VCaP (cell line): ENCODE results near the gene KRT6A.
"Not testable (repeated sequence)": the region's sequence is repeated elsewhere in the genome, so short reads cannot be mapped to it uniquely, and the experiment has no call there.

Experiments
- H3K27ac ChIP-seq: fragments of 450-650 bp; 2 replicates; pipeline ENCODE4 v1.5.1; 2017
- TF ChIP-seq, protein P1 (sequence below): fragments of 450-650 bp; conservative IDR thresholded peaks from 2 replicates; pipeline ENCODE4 v1.5.1; 2017; ENCODE audit warnings: mild to moderate bottlenecking, moderate library complexity

Gene KRT6A

GRCh38 chr12:52513736-52514135 is 20.7 kb upstream of the KRT6A start:
- TF ChIP-seq, protein P1, sequence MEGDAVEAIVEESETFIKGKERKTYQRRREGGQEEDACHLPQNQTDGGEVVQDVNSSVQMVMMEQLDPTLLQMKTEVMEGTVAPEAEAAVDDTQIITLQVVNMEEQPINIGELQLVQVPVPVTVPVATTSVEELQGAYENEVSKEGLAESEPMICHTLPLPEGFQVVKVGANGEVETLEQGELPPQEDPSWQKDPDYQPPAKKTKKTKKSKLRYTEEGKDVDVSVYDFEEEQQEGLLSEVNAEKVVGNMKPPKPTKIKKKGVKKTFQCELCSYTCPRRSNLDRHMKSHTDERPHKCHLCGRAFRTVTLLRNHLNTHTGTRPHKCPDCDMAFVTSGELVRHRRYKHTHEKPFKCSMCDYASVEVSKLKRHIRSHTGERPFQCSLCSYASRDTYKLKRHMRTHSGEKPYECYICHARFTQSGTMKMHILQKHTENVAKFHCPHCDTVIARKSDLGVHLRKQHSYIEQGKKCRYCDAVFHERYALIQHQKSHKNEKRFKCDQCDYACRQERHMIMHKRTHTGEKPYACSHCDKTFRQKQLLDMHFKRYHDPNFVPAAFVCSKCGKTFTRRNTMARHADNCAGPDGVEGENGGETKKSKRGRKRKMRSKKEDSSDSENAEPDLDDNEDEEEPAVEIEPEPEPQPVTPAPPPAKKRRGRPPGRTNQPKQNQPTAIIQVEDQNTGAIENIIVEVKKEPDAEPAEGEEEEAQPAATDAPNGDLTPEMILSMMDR, result no peak

DNA sequence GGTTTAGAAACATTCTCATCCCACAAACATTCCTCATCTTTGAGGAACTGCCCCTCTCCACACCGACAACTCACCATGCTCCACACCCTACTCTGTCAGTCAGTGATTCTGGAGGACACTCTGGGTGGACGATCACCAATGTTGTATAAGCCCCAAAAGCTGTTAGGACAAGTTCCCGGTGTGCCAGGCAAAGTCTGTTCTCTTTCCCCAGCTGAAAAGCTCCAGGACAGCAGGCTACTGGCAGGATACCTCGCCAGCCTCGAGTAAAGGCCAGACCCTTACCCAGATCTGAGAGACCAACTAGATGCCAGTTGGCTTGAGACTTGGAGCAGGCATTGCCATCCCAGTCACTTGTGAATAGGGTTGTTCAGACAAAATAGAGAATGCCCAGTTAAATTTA is 15.2 kb upstream of the KRT6A start:
- TF ChIP-seq, protein P1, result no peak
- no peak overlapping the region for H3K27ac ChIP-seq

More at GRCh38 chr12:52513736-52514135, 20.7 kb upstream of the KRT6A start:
- no peak overlapping the region for H3K27ac ChIP-seq

- TF ChIP-seq, protein P1, result peak; percentile 83
- H3K27ac ChIP-seq, result no peak overlapping the region
Observed at GRCh38 chr12:52506858-52507715, 14.0 kb upstream of the KRT6A start.

DNA sequence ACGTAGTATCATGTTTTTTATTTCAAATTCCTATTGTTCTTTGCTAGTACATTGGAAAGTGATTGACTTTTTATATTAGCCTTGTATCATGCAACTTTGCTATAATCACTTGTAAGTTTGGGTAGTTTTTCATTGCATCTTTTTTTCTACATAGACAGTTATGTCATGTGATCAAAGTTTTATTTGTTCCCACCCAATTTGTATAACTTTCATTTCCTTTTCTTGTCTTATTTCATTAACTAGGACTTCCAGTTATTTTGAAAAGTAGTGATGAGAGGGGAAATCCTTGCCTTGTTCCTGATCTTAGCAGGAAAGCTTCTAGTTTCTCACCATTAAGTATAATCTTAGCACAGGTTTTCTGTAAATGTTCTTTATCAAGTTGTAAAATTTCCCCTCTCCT is 9.8 kb upstream of the KRT6A start:
- no peak overlapping the region for H3K27ac ChIP-seq
- TF ChIP-seq, protein P1, result no peak

GRCh38 chr12:52501490-52501889 is 8.4 kb upstream of the KRT6A start:
- no peak overlapping the region for H3K27ac ChIP-seq
- TF ChIP-seq, protein P1, result no peak

DNA sequence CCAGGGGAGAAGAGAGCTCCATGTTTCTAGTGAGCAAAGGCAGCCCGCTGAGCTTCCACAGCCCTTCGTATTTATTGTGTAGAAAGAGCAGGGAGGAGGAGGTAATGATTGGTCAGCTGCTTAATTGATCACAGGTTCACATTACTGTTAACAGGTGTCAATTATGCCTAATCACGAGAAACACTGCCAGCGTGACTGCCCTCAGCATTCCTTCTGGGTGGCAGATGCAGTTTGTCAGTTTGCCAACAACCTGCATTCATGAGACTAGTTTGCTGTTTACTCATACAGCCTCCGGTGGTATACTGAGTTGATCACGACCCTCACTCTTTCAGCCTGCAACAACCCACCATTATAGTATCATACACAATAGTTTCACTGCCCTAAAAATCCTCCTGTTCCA is 7.5 kb upstream of the KRT6A start:
- not testable (repeated sequence) for H3K27ac ChIP-seq

- H3K27ac ChIP-seq, result no peak overlapping the region
- TF ChIP-seq, protein P1, result no peak
Observed at GRCh38 chr12:52499806-52500560, 6.9 kb upstream of the KRT6A start.
